Omental fat pad (tissue), 4 donors: ENCODE results near the gene GRID2IP. TPM values are rescaled to one million over a fixed set of nuclear protein-coding genes. Genes with fewer than 3 reads are reported as not detected.
"Not testable (repeated sequence)": the region's sequence is repeated elsewhere in the genome, so short reads cannot be mapped to it uniquely, and the experiment has no call there.

Experiments
- ATAC-seq: fragments of 150-250 bp; one replicate; pipeline ENCODE4 v1.9.1; 2016; ENCODE audit warnings: mild to moderate bottlenecking, moderate library complexity; ENCODE audit not compliant: low FRiP score
- DNase-seq: peaks from one replicate; pipeline ENCODE4 v3.0.0-alpha.2; 2019; ENCODE audit warnings: low spot score
- CTCF ChIP-seq, 3 donors: fragments of 450-650 bp; IDR thresholded peaks; one replicate each; pipeline ENCODE4 v1.5.1; 2016 to 2017; ENCODE audit warnings: antibody characterized with exemption in 3 of 3, mild to moderate bottlenecking in 3 of 3, moderate library complexity in 2 of 3
- total RNA-seq, 4 donors: library from RNA; depleted of rRNA; stranded (reverse); fragments of >200 nt; gene quantifications; one replicate each; pipeline ENCODE4 v1.1.0, GENCODE V29; 2016

GRID2IP gene
- total RNA-seq, 4 donors from 2014 or later: not detected

GRCh38 chr7:6579446-6579845 lies 28.2 kb upstream of the GRID2IP start:
- DNase-seq (no peak), ATAC-seq (no peak)
- no peak for TF ChIP-seq CTCF (IDR thresholded peaks at IDR 0.05)

- no peak for TF ChIP-seq CTCF (IDR thresholded peaks at IDR 0.05)
- DNase-seq (no peak), ATAC-seq (no peak)
Observed at GRCh38 chr7:6578114-6579084, 27.1 kb upstream of the GRID2IP start.

GRCh38 chr7:6577369-6578113 lies 26.3 kb upstream of the GRID2IP start, which contains the start of gene ZDHHC4:
ZDHHC4 (plus strand) TSS chr7:6577454; CDS start chr7:6580562, 3,108 bp downstream.
- ATAC-seq: peak; percentile 96
- peak; percentile 58 for DNase-seq
- TF ChIP-seq CTCF (IDR thresholded peaks at IDR 0.05): no peak

- DNase-seq, ATAC-seq: not testable (repeated sequence)
Observed at GRCh38 chr7:6576867-6577368, 25.7 kb upstream of the GRID2IP start.

GRCh38 chr7:6576024-6576866 lies 25.0 kb upstream of the GRID2IP start:
- no peak for DNase-seq
- no peak for TF ChIP-seq CTCF (IDR thresholded peaks at IDR 0.05)

GRCh38 chr7:6575281-6576023 lies 24.2 kb upstream of the GRID2IP start:
- TF ChIP-seq CTCF (IDR thresholded peaks at IDR 0.05): no peak
- DNase-seq: no peak
- ATAC-seq: no peak

More at GRCh38 chr7:6576024-6576866, 25.0 kb upstream of the GRID2IP start:
- ATAC-seq: no peak
